HG02840 (cell line): ENCODE measurements around the gene SLC23A2.
"Not testable (repeated sequence)": the region's sequence is repeated elsewhere in the genome, so short reads cannot be mapped to it uniquely, and the experiment has no call there.

ENCODE experiments used
- ATAC-seq: cut with Tn5 transposase; IDR thresholded peaks from one replicate; pipeline ENCODE4 v1.9.1; 2021; ENCODE audit warnings: mild to moderate bottlenecking, moderate library complexity, moderate number of reproducible peaks; ENCODE audit not compliant: unreplicated experiment, low FRiP score

Gene SLC23A2

DNA sequence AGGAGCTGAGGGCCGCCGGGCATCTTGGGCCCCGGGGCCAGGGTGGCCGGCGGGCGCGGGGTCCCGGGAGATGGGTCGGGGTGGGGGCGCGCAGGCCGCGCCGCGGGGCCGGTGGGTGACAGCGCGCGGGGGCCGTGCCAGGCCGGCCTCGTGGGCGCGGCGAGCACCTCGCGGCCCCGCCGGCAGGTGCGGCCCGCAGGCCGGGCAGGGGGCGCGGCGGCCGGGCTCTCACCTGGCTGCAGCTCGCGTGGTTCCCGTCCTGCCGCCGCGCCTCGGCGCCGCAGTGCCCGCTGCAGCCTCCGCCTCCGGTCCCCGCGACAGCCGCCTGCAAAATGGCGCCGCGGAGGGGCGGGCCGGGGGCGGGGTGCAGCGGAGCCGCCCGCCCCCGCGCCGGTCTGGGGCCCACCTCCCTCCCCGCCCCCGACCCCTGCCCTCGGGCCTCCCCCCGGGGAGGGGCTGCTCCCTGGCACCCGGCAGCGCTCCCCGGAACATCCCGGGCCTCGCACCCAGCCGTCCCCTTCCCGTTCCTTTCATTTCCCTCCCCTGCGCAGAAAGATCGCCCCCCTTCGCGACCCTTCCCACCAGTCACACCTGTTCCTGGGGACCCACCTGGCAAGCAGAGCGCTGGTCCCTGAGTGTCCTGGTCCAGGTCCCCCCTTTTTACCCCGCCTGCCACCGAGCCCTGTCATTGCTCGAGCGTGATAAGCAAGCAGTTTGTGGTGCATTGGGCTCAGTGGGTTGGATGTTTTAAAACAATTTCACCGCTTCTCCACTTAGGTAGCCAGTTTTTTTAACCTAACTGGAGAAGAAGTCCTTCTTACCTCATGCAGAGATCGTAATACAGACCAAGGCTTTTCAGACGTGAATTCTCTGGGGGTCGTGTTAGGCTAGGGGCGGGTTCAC lies at the start of gene SLC23A2:
SLC23A2 (minus strand) TSS at position 337 of the 903 bp plus-strand sequence. CDS start 68,948 bp downstream, outside the sequence.
- ATAC-seq: no peak

- ATAC-seq: no peak
These were observed 45.5 kb upstream of the SLC23A2 start for GRCh38 chr20:5046656-5047339.

DNA sequence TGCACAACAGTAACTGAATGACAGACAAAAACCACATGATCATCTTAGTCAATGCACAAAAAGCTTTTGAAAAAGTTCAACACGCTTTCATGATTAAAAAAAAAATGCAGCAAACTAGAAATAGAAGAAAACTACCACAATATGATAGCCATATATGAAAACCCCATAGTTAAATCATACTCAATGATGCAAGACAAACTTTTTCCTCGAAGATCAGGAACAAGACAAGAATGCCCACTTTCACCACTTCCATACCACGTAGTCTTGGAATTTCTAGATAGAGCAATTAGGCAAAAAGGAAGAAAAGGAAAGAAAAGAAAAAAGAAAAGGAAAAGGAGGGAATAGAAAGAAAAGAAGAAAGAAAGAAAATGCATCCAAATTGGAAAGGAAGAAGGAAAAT lies 44.6 kb upstream of the SLC23A2 start:
- no peak for ATAC-seq

DNA sequence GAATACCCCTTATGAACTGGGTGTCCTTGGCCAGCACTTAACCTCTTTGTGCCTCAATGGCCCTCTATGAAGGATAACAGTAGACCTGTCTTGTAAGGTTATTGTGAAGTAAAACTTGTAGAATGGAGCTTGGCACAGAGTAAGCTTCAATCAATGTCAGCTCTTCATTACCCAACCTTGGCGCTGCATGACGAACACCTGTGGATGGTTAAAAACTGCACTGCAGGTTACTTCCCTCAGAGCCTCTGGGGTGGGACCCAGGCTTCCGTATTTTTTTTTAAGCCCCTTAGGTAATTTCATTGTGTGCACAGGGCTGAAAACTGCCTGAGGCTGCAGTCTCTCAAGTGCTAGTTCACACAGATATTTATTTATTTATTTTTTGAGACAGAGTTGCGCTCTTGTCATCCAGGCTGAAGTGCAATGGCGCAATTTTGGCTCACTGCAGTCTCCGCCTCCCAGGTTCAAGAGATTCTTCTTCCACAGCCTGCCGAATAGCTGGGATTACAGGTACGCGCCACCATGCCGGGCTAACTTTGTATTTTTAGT lies 42.8 kb upstream of the SLC23A2 start:
- ATAC-seq: no peak

- no peak for ATAC-seq
These were observed 40.1 kb upstream of the SLC23A2 start for GRCh38 chr20:5041433-5041832.

DNA sequence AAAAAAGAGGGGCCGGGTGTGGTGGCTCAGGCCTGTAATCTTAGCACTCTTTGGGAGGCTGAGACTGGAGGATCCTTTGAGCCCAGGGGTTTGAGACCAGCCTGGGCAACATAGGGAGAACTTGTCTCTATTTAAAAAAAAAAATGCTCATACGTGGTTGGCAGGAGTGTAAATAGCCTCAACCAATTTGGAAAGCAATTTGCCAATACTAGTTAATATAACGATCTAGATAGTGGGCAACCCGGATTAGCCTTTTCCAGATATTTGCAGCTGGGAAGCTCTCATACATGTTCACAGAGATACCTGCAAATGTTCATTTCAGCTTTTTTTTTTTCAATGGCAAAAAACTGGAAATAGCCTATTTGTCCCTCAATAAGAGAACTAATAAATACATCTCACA lies 39.0 kb upstream of the SLC23A2 start:
- no peak for ATAC-seq

GRCh38 chr20:5039889-5040288 lies 38.6 kb upstream of the SLC23A2 start:
- no peak for ATAC-seq

DNA sequence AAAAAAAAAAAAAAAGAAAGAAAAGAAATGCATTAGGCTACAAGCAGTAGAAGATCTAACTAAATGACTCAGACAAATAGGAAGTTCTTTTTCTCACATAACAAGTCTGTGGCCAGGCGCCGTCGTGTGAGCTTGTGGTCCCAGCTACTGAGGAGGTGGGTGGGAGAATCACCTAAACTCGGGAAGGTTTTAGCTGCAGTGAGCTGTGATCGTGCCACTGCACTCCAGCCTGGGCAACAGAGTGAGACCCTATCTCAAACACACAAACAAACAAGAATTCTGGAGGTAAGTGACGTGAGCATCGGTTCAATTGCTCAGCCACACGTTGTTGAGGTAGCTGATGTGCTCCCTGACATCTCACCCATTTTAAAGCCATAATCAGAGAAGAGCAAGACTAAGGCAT lies 37.9 kb upstream of the SLC23A2 start:
- ATAC-seq: no peak

GRCh38 chr20:5036828-5037227 lies 35.5 kb upstream of the SLC23A2 start:
- no peak for ATAC-seq

- not testable (repeated sequence) for ATAC-seq
These were observed 34.2 kb upstream of the SLC23A2 start for GRCh38 chr20:5035518-5035917.

DNA sequence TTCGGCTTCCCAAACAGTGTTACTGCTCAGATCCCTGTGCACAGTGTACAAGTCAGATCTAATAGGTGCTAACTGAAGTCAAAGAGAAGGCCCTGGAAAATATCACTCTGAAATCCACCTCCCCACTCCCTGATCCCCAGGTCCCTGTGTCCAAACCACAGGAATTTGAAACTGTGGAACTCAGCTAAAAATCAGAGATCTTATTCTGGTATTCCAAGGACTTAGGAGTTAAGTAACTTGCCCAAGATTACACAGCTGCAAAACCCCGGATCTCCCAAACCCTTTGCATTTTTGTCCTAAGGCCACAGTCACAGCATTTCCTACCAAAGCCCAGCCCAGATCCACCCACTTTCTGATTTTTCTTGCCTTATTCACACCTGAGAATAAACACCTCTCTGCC lies 32.3 kb upstream of the SLC23A2 start:
- no peak for ATAC-seq

DNA sequence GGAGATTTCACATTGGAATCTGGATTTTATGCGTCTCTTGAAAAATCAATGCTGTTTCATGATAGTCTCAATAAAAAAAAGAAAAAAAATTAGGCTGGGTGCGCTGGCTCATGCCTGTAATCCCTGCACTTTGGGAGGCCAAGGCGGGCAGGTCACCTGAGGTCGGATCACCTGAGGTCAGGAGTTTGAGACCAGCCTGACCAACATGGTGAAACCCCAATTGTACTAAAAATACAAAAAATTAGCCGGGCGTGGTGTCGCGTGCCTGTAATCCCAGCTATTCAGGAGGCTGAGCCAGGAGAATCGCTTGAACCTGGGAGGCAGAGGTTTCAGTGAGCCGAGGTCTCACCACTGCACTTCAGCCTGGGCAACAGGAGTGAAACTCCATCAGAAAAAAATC lies 30.4 kb upstream of the SLC23A2 start:
- not testable (repeated sequence) for ATAC-seq

DNA sequence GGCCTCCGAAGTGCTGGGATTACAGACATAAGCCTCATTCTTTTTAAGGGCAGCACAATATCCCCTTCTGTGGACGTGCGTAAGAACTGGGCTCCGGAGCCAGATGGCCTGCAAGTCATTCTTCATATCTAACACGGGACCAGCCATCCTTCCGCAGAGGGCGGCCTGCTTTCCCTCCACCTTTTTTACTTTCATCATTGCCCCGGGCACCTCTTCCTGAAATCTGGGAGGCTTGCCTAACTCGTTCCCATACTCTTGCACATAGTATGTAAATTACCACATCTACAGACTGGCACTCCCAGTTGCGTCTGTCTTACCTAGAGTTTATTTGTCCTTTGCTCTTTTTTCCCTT lies 29.9 kb upstream of the SLC23A2 start:
- no peak for ATAC-seq

- no peak for ATAC-seq
These were observed 29.3 kb upstream of the SLC23A2 start for GRCh38 chr20:5030348-5031205.

DNA sequence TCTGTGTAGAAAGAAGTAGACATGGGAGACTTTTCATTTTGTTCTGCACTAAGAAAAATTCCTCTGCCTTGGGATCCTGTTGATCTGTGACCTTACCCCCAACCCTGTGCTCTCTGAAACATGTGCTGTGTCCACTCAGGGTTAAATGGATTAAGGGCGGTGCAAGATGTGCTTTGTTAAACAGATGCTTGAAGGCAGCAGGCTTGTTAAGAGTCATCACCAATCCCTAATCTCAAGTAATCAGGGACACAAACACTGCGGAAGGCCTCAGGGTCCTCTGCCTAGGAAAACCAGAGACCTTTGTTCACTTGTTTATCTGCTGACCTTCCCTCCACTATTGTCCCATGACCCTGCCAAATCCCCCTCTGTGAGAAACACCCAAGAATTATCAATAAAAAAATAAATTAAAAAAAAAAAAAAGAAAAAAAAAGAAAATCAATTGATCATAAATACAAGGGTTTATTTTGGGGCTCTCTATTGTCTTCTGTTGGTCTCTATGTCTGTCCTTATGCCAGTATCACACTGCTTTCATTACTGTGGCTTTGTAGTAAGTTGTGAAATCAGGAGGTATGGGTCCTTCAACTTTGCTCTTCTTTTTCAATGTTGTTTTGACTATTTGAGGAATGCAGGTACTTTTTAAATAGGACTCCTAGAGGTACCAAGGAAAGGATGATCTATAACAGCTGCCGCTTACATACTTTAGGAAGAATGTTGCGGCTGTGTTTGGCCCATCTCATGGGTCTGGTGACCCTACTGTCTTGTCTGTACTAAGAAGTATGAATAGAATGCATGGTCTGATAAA lies 27.1 kb upstream of the SLC23A2 start:
- ATAC-seq: not testable (repeated sequence)

DNA sequence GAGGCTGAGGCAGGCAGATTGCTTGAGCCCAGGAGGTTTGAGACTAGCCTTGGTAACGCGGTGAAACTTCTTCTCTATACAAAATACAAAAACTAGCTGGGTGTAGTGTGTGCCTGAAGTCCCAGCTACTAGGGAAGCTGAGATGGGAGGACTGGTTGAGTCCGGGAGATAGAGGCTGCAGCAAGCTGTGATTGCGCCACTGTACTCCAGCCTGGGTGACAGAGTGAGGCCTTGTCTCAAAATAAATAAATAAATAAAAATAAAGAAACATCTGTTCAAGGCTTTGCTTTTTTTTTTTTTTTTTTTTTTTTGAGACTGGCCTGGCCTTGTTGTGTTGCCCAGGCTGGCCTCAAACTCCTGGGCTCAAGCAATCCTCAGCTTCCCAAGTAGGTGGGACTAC lies 23.7 kb upstream of the SLC23A2 start:
- ATAC-seq: no peak

- no peak for ATAC-seq
These were observed 22.8 kb upstream of the SLC23A2 start for GRCh38 chr20:5024103-5024502.

GRCh38 chr20:5023171-5023570 lies 21.9 kb upstream of the SLC23A2 start:
- not testable (repeated sequence) for ATAC-seq

DNA sequence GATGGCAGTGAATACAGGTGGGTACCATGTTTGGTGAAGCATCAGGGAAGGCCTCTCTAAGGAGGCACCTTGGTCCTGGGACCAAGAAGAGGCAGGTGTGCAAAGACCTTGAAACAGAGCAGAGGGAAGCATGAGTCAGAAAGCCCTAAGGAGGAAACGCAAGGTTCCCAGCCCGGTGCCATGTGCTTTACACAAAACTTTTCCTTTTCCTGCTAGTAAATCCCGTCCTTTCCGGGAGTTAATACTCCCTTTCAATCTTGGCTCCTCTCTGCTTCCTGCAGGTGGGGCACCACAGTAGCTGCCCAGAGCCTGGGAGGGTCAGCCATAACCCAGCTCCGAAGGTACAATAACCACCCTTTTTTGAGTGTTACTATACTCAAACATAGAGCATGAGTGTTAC lies 19.4 kb upstream of the SLC23A2 start:
- no peak for ATAC-seq
